GM12891 (cell line): ENCODE results near the gene ARHGEF19.

ENCODE experiments used
- DNase-seq: peaks from one replicate; pipeline ENCODE4 v3.0.0; 2011; ENCODE audit warnings: low spot score; ENCODE audit not compliant: insufficient read length
- FAIRE-seq: peaks from 2 replicates; lab custom pipeline; 2011; peaks lifted over from hg19 to GRCh38; lab: Jason Lieb, UNC
- PAX5 ChIP-seq: IDR thresholded peaks from 2 replicates; pipeline ENCODE4 v1.6.1; 2011; ENCODE audit warnings: low read length, moderate library complexity, mild to moderate bottlenecking; ENCODE audit not compliant: insufficient read depth, severe bottlenecking
- POLR2A ChIP-seq: IDR thresholded peaks from 2 replicates; pipeline ENCODE4 v1.6.1; 2011; ENCODE audit warnings: low read depth, low read length, control low read depth
- POLR2AphosphoS5 ChIP-seq: IDR thresholded peaks from 2 replicates; pipeline ENCODE4 v1.6.1; 2011; ENCODE audit warnings: low read depth, low read length, control low read depth
- POU2F2 ChIP-seq: IDR thresholded peaks from 2 replicates; pipeline ENCODE4 v1.6.1; 2011; ENCODE audit warnings: low read depth, mild to moderate bottlenecking, control low read depth, low read length, moderate library complexity
- SPI1 ChIP-seq: IDR thresholded peaks from 2 replicates; pipeline ENCODE4 v1.6.1; 2011; ENCODE audit warnings: low read depth, low read length, control low read depth
- TAF1 ChIP-seq: IDR thresholded peaks from 2 replicates; pipeline ENCODE4 v1.6.1; 2011; ENCODE audit warnings: low read depth, low read length, control low read depth

ARHGEF19 gene

DNA sequence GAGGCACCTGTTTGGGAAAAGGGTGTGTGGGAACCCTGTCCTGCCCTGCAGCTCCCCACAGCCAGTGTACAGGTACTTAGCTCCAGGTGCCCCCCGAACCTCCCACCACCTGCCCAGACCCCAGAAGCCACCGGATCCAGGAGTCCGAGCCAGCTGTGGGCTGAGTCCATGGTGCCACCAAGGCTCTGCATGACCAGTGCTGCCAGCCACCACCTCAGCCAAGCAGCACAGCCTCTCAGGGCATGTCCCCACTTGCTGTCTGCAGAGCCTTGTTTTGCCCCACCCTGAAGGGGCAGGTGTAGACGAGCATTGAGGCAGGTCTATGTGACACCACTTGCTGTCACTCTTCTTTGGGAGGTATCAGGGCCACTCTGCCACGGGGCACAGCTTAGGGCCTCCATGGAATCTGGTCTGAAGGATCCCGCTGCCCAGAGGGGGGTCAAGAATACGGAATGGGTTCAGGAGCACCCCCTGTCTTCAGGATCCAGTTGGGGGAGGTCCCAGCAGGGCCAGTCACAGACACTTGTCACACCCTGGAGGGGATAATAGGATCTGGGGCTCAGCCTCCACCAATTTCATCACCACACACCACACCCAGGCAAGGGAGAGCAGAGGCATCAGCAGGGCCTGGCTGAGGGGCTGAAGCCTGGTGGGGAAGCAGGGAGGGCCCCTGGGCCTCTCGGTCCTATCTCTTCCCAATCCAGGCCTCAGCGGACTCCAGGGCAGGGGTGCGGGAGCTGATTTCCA is 27.7 kb downstream of the ARHGEF19 start:
- FAIRE-seq = no peak
- no peak for TF ChIP-seq PAX5
- DNase-seq = no peak

DNA sequence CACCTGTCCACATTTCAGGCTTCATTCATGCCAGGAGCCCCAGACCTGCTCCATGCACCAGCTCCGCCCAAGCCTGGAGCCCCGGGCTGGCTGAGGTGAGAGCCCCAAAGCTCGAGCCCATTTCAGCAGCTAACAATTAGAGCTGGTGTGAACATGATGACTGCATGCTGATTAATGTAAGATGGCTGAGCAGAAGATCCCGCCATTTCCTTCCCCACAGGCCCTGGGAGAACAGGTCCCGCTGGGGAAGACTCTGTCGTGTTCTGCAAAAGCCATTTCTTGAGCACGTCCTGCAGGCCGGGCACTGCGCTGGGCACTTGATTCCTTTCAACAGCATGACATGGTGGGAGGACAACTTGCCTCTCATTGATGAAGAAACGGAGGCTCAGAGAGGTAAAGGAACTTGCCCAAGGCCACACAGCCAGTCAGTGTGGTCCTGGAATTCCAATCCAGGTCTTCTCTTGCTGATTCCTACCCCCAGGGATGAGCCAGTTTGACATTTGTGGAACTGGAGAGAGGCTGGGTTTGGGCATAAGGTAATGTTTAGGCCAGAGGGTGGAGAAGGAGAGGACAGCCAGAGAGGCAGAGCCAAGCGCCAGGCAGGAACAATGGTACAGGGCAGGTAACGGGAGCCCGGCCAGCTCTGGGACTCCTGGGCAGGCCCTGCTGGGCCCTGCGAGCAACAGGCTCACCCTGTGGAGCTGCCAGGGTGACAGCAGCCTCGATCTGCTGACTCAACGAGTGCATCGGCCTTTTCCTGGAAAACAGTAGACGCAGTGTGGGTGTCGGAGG is 28.5 kb downstream of the ARHGEF19 start:
- TF ChIP-seq SPI1 (no peak), POLR2A (no peak), POU2F2 (no peak), POLR2AphosphoS5 (no peak), PAX5 (no peak), TAF1 (no peak)
- FAIRE-seq = no peak

DNA sequence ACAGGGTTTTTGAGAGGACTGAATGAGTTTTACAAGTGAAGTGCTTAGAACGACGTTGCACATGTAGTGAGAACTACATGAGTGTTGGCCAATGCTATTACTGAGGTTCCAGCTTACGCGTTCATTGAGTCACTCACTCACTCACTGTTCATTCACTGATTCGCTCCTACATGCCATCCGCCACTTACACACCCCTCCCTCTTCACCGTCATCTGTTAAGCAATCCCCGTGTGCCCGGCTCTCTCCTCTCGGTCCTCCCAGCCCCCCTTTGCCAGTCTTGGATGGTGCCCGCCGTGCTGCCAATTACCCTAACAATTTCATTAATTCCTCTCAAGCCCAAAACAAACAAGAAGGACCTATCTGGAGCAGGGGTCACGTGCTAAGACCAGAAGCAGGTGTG is 29.3 kb downstream of the ARHGEF19 start:
- DNase-seq = no peak
- no peak for FAIRE-seq
- TF ChIP-seq PAX5 (no peak), SPI1 (no peak), POU2F2 (no peak), TAF1 (no peak), POLR2AphosphoS5 (no peak), POLR2A (no peak)

More for the DNA sequence above, 28.5 kb downstream of the ARHGEF19 start:
- no peak for DNase-seq

DNA sequence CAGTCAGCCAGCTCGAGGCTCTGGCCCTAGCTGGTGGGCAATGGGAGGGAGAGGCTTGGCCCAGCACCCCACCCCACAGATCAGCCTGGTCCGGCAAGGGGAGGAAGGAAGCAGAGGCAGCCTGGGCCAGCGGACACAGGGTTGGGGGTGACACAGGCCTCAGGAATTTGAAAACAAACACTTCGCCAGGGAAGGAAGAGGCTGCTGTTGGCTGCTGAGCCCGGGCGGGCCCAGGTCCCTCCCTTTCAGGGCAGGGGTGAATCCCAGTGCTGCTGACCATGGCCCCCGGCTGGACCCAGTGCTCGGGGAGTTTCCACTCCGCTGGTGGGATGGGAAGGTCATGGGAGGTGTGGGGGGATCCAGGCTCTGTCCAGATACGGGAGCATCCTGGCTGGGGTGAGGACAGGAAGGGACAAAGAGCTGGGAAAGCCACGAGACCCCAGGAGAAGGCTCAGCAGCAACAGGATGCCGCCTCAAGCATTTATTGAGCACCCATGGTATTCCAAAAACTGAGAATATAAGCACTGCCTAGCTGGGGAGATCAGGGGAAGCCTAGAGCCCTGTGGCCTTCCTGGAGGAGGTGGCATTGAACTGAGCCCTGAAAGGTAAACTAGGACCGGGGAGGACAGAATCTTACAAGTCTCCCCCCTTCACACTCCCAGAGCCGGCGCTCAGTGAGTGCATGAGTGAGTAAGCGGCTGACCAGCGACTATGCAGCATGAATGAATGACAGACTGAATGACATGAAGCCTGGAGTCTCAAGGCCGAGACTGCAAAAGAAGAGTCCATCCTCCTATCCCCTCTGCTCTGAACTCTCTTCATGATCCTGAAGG is 30.3 kb downstream of the ARHGEF19 start:
- DNase-seq (no peak), FAIRE-seq (no peak)
- TF ChIP-seq PAX5 (no peak), POU2F2 (no peak), POLR2AphosphoS5 (no peak), TAF1 (no peak), POLR2A (no peak), SPI1 (no peak)

DNA sequence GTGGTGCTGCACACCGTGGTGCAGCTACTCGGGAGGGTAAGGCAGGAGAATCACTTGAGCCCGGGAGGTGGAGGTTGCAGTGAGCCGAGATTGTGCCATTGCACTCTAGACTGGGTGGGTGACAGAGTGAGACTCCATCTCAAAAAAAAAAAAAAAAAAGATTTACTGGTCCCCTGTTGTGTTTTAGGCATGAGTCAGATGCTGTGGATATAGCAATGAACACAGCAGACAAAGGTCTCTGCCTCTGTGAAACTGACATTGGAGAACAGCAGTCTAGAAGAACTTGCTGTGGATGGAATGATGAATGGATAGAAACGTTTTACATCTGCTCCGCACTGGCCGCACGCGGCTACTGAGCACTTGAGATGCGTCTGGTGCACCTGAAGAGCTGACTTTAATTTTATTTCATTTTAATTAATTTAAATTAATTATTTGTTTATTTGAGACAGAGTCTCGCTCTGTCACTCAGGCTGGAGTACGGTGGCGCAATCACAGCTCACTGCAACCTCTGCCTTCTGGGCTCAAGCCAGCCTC is 32.1 kb downstream of the ARHGEF19 start:
- FAIRE-seq = no peak

DNA sequence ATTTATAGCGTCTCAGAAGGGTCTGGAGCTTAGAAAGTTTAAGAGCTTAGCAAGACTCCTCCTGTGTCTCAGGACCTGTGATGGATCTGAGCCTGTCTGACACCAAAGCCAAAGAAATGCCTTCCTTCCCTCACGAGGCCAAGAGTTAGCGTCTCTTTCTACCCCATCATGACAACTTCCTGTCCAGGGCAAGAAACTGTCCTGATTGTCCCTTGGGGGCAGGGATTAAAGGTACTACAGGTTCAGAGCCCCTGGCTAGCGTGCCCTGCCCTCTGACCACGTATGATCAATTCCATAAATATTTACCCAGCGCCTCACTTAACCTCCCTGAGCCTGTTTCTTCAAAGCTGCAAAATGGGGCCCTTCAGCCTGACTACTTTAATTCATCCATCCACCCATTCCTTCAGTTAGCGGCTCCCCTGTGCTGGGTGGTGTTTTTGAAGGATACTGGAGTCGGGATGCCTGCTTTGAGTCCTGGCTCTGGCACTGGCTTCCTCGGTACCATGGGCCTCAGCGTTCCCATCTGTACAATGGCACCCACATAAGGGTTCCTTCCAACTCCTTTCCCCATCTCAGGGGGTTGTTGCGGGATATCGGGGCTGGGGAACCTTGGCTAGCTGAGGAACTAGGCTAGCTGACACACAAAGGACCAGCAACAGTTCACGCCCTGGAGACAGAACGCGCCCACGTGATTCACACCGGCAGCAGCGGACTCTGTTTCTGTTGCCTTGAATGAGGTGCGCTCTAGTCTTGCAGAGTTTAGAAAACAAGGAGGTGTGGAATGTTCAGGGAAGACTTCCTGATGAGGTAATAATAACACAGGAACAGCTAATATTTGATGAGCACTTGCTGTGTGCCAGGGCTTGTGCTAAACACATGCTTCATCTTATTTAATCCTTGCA is 33.6 kb downstream of the ARHGEF19 start:
- TF ChIP-seq POU2F2 (no peak), POLR2A (no peak), POLR2AphosphoS5 (no peak), TAF1 (no peak), PAX5 (no peak), SPI1 (no peak)
- no peak for DNase-seq
- FAIRE-seq = no peak

More for the DNA sequence above, 32.1 kb downstream of the ARHGEF19 start:
- TF ChIP-seq POLR2AphosphoS5 (no peak), TAF1 (no peak), PAX5 (no peak), POLR2A (no peak), SPI1 (no peak), POU2F2 (no peak)
- no peak for DNase-seq

DNA sequence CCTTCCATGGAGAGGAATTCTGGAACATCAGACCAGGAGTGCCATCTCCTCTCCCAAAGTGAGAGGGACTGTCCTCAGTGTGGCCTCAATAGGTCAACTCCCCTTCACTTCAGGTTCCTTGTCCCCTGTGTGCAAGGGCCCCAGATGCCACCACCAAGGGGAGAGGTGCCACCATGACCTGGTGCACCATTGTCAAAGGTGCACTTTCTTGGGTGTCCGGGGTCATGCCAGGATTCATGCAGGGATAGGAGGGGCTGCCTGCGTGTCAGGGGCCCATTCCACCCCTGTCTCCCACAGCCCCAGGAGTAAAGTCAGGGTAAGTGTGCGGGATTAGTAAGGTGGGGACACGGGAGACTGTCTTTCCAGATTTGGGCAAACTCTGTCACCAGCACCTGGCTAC is 35.1 kb downstream of the ARHGEF19 start:
- TF ChIP-seq POU2F2 (no peak), POLR2AphosphoS5 (no peak), TAF1 (no peak), PAX5 (no peak), SPI1 (no peak), POLR2A (no peak)
- FAIRE-seq = no peak
- DNase-seq = no peak

DNA sequence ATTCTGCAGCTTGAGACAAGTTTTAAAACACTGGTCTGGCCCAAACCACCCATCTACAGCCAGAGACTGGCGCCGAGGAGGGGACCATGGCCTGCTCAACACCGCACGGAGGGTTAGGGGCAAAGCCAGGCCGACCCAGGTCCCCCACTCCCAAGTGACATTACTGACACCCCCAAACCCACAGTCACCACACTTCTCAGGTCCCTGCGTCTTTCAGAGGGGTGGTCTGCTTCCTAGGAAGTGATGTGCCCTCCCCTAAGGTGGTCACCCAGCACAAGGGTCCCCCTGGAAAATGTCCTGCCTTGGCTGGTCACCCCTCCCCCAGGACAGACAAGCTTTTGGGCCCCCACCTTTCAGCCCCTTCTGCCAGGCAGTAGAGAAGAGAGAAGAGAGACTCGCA is 35.8 kb downstream of the ARHGEF19 start:
- TF ChIP-seq TAF1 (no peak), POLR2A (no peak), POLR2AphosphoS5 (no peak), SPI1 (no peak), PAX5 (no peak), POU2F2 (no peak)
- DNase-seq (no peak), FAIRE-seq (no peak)
